ENCODE data around the gene PDSS2.

PDSS2 gene

DNA sequence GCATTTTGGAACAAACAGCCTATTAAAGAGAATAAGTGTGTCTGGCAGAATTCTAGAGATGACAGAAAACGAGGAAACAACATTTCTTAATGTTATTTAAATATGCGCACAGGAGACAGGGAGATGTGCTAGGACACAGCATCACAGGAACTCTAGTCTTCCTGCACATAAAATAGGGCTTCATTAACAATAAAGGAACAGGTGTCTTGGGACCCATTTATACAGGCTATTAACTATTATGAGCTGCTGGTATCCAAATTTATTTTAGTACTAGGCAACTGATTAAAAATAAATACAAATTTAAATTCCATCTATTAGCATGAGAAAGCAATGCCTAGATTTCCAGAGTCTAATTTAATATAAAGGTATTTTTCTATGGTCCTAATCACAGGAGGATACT, 102.3 kb downstream of the PDSS2 start:
- DNase-seq: no peak

DNA sequence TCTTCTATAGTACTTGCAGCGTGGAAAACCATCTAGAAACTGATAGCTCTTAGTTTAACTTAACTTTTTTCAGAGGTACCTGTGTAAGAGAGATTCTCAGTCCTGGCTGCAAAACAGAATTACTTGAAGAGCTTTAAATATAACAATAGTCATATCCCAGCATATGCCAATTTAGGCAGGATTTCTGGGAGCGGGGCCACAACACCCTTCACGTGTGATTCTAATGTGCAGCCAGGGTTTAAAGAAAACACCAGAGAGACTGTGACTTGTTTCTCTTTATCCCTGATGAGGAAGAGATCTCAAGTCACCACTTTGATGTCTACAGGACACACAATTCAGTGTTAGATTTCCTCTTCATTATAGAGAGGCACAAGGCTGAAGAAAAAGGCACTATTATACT, 103.7 kb downstream of the PDSS2 start:
- no peak for DNase-seq

DNA sequence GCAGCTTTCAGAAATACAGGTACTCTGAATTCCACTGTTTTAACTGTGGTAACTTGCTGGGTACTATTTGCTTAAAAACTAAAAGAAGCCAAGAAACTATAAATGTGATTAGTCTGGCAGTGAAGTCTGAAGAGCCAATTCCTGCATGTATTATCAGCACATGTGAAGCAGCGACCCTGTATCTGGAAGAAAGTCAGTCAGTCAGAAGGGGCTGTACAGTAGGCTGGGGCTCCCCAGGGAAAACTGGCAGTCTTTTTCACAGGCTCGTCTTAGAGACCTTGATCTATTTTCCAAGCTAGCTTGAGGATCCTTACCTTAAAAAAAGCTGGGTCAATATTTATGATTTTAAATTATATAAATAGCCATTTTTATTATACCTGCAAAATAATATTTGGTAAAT, 104.9 kb downstream of the PDSS2 start:
- no peak for DNase-seq

DNA sequence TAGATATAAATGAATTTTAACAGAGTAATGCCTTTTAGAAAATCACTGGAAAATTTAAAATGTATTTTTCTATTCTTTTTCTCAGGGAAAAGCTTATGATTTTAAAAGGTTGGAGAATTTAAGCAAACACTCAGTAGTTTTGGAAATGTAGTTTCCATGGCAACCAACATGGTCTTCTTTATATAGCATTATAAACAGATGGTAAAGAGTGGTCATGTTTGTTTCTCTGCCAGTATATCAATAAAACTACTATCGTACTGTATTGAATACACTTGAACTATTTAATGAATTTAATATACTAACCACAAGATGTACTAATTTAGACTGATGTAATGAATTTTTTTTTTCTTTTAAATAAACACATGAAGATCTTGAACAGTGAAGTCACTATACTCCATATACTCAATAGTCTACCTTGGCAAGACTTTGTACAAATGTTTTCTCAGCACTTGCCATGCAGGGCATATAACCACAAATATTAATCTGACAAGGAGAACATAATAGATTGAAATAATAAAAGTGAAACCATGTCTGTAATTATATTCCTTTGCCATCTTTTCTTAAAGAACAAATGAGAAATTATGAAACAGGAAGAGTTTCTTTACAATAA, 105.5 kb downstream of the PDSS2 start:
- no peak for DNase-seq

DNA sequence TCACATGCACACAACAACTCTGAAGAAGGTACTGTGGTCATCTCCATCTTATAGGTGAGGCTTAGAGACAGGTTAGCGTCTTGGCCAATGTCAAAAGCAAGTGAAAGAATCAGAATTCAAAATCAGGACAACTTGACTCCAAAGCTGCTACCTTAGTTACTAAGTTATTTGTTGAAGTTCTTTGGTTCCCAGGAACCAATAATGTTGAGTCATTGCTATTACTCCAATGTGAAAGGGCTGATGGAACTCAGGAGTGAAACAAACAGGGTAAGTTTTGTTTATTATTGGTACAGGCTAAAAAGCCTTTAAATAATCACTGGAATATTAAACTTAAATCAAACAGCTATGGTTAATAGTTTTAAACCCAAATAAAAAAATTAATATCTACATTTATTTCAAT, 111.1 kb downstream of the PDSS2 start:
- no peak for DNase-seq

DNA sequence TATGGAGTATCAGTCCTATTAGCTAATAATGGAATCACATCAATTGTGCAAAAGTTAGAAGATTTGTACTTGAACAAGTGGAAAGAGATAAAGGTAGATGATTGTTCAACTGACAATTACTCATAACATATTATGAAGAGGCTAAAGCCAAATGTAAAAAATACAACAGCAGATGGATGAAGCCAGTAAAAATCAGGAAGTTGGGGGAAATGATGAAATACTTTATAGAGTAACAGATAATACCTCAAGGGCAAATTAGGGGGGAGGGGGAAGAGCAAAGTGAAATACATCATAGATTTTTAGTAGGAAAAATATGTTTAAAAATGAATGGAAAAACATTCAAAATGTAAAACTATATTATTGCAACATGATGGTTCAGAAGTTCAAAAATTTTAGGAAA, 114.0 kb downstream of the PDSS2 start:
- no peak for DNase-seq

DNA sequence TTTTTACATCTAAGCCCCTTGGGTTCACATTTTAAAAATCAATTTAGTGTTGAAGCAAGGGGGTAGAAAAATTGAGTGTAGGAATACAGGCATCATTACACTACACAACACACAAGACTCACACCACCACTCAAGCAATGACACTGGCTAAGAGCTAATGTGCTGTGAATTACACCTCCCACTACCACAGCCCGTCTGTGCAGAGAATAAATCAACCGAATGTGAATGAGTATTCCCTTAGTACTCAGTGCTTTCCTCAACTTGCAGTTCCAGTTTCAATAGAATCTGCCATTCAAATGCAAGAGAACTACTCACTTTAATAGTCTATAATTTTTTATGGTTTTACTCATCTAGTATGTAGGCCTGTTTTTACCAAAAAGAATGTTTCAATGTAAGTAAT, 114.4 kb downstream of the PDSS2 start:
- DNase-seq: no peak

DNA sequence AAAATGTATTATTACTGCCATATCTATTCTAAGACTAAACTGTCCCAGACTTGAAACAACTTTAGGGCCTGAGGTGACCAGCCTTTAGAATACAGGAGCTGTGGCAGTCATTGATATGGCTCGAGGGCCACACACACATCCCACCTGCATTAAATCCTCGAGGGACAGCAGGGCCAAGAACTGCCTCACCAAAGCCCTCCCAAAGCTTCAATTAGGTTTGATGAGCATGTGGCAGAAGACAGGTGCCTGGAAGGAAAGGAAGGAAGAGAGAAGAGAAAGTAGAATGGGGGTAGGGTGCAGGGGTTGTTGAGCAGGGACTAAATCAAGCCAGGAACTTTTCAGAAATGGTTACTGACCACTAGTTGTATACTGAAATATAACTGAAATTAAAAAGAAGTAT, 115.0 kb downstream of the PDSS2 start:
- no peak for DNase-seq

DNA sequence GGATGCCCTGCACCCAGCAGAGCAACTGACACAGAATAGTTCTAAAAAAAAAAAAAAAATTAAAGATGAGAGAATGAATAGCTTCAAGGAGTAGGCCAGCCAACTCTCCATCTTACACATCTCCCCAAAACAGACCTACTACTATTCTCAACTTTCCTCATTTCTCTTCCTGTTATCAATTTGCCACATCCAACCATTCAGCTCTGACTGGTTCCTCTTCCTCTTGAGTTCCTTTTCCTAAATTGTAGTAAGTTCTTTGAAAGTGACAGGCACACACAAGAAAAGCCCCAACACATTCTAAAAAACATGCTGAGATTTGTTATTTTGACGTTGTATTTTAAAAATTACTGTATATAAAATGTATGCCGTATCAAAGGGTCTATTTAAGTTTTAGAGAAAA, 117.2 kb downstream of the PDSS2 start:
- no peak for DNase-seq

DNA sequence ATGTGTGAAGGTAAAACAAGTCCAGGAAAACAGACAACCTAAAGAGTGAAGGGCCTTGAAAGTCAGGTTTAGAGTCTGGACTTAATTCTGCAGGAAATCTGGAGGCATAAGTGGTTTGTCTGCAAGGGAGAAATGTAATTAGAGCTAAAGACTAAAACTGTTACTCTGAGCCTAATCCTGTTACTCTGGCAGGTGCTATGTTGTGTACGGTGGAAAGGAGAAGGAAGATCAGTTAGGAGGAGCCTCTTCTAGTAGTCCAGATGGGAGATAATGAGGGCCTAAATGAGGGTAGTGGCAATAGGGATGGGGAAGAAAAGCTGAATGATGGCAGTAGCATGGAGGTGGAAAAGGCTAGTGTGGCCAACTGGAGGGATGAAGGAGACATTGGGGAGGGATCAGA, 118.5 kb downstream of the PDSS2 start:
- no peak for DNase-seq

DNA sequence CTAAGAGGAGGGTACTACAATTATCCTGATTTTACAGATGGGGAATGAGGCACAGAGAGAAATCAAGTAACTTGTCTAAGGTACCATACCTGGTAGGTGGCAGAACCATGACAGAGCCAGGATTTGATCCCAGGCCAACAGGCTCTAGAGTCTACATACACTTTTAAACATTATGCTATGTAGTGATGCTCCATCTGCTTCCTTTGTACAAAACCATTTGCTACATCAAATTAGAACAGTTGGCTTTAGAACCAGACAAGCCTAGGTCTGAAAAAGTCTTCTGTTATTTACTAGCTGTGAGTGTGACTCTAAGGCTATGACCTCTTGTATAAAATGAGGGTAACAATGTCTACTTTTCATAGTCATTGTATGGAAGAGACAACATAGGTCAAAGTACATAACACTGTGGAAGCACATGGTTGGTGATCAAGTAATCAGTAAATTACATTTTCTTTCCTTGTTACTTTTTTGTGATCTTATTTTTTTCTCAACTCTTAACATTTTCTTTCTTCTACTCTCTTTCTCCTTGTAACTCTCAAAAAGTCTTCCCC, 122.1 kb downstream of the PDSS2 start:
- DNase-seq: no peak

DNA sequence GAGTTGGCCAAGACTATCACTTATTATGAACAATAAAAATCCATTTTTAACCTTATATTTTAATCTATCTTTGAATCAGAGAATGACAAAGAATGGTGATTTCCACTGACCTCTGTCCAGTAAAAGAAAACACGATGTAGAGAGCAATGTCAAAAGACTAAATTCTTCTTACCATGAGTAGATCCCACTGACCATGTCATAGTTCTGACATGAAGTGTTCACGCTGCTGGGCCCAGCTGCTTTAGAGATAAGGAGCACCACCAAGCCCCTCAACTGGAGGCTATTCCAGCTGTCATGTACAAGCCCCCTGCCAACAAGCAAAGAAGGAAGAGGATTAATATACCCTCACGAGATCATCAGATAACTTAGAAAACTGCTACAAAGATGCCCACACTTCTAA, 125.3 kb downstream of the PDSS2 start:
- no peak for DNase-seq

DNA sequence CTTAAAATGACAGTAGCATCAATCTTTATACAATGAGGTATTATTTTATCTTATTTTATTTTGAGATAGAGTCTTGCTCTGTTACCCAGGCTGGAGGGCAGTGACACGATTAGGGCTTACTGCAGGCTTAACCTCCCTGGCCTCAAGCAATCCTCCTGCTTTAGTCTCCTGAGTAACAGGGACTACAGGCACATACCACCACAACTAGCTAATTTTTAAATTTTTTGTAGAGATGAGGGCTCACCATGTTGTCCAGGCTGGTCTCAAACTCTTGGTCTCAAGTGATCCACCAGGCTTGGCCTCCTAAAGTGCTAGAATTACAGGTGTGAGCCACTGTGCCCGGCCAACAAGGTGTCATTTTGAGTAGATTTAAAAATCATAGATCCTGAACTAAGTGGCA, 125.9 kb downstream of the PDSS2 start:
- no peak for DNase-seq

DNA sequence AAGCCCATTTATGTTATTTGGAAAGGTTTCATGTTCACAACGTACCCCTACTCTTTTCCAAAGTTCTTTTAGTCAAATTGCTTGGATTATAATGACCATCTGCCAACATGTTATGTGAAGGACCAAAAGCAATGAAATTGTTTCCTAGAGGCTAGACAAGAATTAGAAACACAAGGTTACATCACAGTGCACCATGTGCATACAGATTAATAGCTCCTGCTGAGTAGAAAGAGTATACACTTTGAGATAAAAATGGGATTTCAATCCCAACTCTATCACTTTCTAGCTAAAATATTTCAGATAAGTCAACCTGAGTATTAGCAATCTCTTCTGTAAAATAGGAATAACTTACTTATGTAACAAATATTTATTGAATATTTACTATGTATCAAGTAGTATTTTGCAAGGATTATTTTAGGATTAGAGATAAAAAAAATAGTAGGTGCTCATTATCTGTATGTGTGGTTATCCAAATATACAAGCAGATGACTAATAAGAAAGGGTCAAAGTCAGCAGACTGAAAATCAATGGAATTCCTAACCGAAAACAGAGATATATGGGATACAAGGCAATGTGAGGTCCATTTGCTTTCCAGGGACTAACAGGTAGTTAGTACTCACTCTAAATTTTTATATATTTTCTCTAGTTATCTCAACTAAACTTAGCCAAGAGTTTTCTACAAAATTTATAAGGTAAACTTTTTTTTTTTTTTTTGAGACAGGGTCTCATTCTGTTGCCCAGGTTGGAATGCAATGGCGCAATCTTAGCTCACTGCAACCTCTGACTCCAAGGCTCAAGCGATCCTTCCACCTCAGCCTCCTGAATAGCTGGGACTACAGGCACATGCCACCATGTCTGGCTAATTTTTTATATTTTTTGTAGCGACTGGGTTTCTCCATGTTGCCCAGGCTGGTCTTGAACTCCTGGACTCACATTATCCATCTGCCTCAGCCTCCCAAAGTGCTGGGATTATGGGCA, 127.7 kb downstream of the PDSS2 start:
- DNase-seq: no peak

DNA sequence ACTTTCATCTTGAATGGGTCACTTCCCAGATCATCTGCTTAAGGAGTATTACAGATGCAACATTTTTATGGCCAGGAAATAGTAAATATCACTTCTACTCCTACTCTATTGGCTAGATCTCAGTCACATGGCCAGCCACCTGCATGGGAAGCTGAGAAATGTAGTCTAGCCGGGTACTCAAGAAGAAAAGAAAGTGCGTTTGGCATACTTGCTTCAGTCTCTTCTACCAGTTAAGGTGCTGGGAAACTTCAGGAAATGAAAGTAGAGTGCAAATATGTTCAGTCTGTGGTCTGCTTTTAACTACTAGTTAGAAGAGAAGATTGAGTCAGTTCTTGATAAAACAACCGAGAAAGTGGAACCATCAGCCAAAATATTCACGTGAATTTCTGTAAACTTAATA, 129.2 kb downstream of the PDSS2 start:
- DNase-seq: no peak

DNA sequence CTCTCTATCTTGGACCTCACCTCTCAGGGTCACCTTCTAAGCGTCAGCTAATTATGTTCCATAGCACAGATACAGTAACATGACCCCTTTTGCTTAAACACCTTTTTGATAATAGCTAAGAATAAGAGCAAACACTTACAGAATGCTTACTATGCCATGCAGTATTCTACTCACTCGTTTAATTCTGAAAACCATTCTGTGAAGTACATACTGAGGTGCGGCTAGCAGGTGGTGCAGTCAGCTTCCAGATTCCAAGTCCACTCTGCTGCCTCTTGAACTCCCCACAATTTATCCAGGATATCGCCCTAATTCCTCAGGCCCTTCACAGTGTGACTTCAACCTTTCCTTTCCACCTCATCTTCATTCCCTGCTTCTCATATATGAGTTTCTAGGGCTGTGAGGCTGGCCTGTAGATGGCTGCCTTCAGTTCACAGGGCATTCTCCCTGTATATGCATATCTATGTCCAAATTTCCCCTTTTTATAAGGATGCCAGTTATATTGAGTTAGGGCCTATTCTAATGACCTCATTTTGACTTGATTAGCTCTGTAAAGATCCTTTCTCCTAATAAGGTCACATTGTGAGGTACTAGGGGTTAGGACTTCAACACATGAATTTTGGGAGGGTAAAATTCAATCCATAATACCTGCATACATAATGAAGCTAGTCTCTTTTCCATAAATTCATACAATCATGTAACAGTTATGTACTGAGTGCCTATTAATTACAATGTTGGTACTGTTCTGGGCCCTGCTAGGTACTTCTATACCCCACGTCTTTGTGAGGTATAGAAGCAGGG, 130.1 kb downstream of the PDSS2 start:
- no peak for DNase-seq

DNA sequence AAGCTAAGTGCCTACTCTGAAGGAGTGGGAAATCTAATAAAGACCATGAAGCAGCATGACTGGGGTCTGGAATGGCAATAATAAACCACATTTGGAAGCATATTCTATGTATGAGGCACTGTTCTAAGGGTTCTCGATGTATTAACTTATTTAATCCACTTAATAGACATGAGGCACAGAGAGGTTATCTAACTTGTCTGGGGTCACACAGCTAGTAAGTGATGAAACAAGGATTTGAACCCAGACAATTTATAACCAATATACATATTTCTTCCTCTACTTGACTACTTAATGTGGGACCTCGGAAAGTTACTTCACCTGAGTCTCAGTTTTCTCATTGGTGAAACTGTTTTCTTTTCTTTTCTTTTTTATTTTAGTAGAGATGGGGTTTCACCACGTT, 131.3 kb downstream of the PDSS2 start:
- DNase-seq: no peak

DNA sequence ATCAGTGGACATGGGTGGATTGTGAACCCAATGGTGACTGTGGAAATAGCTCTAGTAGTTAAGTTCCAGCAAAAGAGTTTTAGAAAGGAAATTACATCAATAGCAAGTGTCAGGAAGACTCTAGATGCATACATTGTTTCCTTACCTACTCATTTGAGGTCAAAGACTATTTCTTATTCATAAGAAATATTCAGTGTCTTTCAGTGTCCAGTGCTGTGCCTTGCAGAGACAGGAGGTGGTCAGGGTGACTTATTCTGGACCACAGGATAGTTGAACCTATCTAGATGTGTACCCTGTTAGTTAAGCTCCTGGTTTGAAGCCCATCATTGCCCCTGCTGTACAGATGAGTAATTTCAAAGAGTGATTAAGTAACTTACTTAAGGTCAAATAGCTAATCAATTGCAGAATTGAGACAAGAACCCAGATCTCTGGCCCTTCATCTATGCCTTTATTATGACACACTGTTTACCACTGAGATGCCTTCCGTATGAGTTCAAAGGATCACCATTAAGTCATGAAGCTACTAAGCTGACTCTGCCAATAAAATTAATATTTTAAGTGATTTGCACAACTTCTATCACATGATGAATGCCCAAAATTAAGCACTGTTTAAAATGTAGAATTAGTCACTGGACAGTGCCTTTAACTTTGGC, 136.1 kb downstream of the PDSS2 start:
- no peak for DNase-seq

DNA sequence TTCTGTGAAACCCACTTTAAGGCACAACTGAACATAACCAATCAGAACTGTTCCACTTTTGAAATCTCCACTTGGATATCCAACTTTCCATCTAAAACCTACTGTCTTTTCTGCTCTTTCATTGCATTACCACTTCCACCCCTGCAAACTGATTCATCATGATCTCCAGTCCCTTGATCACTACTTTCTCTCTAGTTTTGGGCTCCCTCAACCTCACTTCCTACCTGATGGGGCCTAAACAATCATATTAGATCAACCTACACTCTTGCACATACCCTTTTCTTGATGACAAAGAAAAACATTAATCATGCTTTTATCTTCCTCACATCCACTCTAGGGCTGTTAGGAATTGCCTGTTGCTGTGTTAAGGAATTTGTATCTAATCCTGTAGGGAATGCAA, 137.6 kb downstream of the PDSS2 start:
- no peak for DNase-seq

DNA sequence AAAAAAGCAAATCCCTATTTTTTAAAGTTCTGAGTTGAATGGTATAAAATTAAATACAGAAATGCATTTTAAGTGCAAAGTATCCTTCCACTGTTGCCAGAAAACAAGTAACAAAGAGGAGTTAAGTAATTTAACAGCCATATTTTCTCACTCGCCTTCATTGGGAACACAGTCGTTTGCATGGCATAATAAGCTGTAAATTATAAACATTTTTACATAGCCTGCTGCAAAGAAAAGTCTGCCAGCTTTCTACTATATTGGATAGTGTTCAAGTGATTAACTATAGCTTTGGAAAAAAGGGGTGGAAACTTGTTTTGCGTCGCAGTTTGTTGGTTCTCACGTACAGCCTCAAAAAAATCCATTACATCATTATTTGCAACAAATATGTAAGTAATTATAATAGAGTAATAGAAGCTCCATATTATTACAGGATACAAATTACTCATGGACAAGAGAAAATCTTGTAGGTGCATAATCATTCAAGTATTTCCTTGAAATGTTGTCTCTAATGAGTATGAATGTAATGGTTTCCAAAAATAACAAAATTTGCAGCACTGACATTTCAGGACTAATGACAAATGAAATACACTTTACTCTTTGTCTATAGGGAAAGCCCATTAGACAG, 139.3 kb downstream of the PDSS2 start:
- DNase-seq: no peak

DNA sequence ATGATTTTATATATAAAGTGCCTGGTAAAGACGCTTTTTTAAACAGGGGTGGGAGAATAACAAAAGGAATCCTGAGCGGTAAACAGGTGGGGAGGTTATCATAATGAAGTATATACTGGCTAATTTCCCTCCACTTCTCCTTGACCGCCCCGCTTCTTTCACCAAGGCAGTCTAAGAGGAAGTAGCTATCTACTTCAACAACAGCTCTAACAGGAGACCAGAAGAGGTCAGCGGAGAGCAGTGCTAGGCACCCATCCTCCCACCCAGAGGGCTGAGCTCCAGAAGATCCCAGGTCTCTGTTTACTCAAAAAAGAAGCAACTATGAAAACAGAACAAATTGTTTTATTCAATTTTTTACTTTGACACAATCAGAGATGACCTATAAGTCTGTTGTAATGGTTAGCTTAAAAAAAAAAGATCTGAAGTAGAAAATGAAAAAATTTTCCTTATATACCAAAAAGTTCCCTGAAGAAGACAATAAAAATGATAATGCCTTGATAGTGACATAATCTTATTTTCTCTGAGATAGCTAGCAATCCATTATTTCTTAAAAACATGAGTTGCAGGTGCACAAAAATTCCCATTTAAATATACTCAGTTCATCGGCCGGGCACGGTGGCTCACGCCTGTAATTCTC, 141.1 kb downstream of the PDSS2 start:
- no peak for DNase-seq

DNA sequence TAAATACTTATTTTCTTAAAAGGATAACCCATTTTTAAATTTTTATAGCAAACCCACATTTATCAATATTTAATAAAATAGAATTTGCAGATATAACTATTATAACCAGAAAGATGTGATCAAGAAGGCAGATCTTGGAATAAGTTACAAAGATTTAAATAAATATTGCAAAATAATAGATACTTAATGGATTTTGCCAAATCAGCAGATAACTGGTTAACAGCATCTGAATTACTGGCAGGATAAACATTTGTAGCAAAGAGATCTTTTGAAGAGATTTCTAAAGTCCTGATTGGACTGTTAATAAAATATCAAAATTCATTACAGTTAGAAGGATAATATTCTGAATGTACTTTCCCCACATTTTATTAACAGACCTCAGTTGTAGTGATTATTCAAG, 144.2 kb downstream of the PDSS2 start:
- DNase-seq: no peak

All from NCI-H187 treated with DMSO at 0.1 percent for 48 hours (cell line).